ENCODE measurements around the gene LRRC70. TPM values are rescaled to one million over a fixed set of nuclear protein-coding genes. Genes with fewer than 3 reads are reported as not detected.

The LRRC70 gene
- total RNA-seq, 2 donors from 2014 or later, result 5.4 to 6.8 TPM

- intact Hi-C loops (cut with DNase I), result loop anchor here in 1 of 2 donors (5.0 kb wide), 1 partner anchor 37 kb away; no protein-coding TSS in a partner anchor
- no peak for DNase-seq (ENCODE audit: low spot score)
Measured at GRCh38 chr5:62568800-62569432, 9.7 kb upstream of the LRRC70 start.

- intact Hi-C loops (cut with DNase I), result loop anchor here in 1 of 2 donors (5.0 kb wide), 1 partner anchor 37 kb away; no protein-coding TSS in a partner anchor
Measured at GRCh38 chr5:62569470-62569869, 9.1 kb upstream of the LRRC70 start.

GRCh38 chr5:62572918-62573514 lies 5.6 kb upstream of the LRRC70 start:
- intact Hi-C loops (cut with DNase I), result no loop called here
- no peak for DNase-seq (ENCODE audit: low spot score)

More at GRCh38 chr5:62569470-62569869, 9.1 kb upstream of the LRRC70 start:
- DNase-seq (ENCODE audit: low spot score), result no peak

- intact Hi-C loops (cut with DNase I), result no loop called here
- DNase-seq (ENCODE audit: low spot score), result no peak
Measured at GRCh38 chr5:62574599-62574998, 4.0 kb upstream of the LRRC70 start.

- no peak for DNase-seq (ENCODE audit: low spot score)
- intact Hi-C loops (cut with DNase I), result no loop called here
Measured at GRCh38 chr5:62575066-62575465, 3.6 kb upstream of the LRRC70 start.

- no peak for DNase-seq (ENCODE audit: low spot score)
- intact Hi-C loops (cut with DNase I), result no loop called here
Measured at GRCh38 chr5:62575489-62575888, 3.1 kb upstream of the LRRC70 start.

GRCh38 chr5:62576570-62577170 lies 1.9 kb upstream of the LRRC70 start:
- intact Hi-C loops (cut with DNase I), result no loop called here

GRCh38 chr5:62577488-62577887 lies 1.1 kb upstream of the LRRC70 start:
- no peak for DNase-seq (ENCODE audit: low spot score)
- intact Hi-C loops (cut with DNase I), result no loop called here

More at GRCh38 chr5:62576570-62577170, 1.9 kb upstream of the LRRC70 start:
- DNase-seq (ENCODE audit: low spot score), result no peak

- intact Hi-C loops (cut with DNase I), result no loop called here
- DNase-seq (ENCODE audit: low spot score), result no peak
Measured at GRCh38 chr5:62579761-62580160, 1.1 kb downstream of the LRRC70 start.

GRCh38 chr5:62581836-62582597 lies 3.4 kb downstream of the LRRC70 start:
- no peak for DNase-seq (ENCODE audit: low spot score)
- intact Hi-C loops (cut with DNase I), result no loop called here

- no peak for DNase-seq (ENCODE audit: low spot score)
Measured at GRCh38 chr5:62584391-62584790, 5.8 kb downstream of the LRRC70 start.

GRCh38 chr5:62585306-62585705 lies 6.7 kb downstream of the LRRC70 start:
- intact Hi-C loops (cut with DNase I), result no loop called here
- DNase-seq (ENCODE audit: low spot score), result no peak

More at GRCh38 chr5:62584391-62584790, 5.8 kb downstream of the LRRC70 start:
- intact Hi-C loops (cut with DNase I), result no loop called here

GRCh38 chr5:62585751-62586150 lies 7.1 kb downstream of the LRRC70 start:
- DNase-seq (ENCODE audit: low spot score), result no peak
- intact Hi-C loops (cut with DNase I), result no loop called here

GRCh38 chr5:62587737-62588136 lies 9.1 kb downstream of the LRRC70 start:
- DNase-seq (ENCODE audit: low spot score), result no peak
- intact Hi-C loops (cut with DNase I), result no loop called here

- intact Hi-C loops (cut with DNase I), result no loop called here
- no peak for DNase-seq (ENCODE audit: low spot score)
Measured at GRCh38 chr5:62588668-62589067, 10.0 kb downstream of the LRRC70 start.

GRCh38 chr5:62589504-62589903 lies 10.9 kb downstream of the LRRC70 start:
- intact Hi-C loops (cut with DNase I), result no loop called here
- DNase-seq (ENCODE audit: low spot score), result no peak

- DNase-seq (ENCODE audit: low spot score), result no peak
- intact Hi-C loops (cut with DNase I), result no loop called here
Measured at GRCh38 chr5:62590387-62590786, 11.8 kb downstream of the LRRC70 start.

GRCh38 chr5:62592558-62592957 lies 13.9 kb downstream of the LRRC70 start:
- intact Hi-C loops (cut with DNase I), result no loop called here
- DNase-seq (ENCODE audit: low spot score), result no peak

- no peak for DNase-seq (ENCODE audit: low spot score)
- intact Hi-C loops (cut with DNase I), result no loop called here
Measured at GRCh38 chr5:62593331-62593730, 14.7 kb downstream of the LRRC70 start.

- DNase-seq (ENCODE audit: low spot score), result no peak
- intact Hi-C loops (cut with DNase I), result no loop called here
Measured at GRCh38 chr5:62594364-62594984, 15.9 kb downstream of the LRRC70 start.

Measured in posterior vena cava (tissue), 2 donors.